Activated CD4-positive, alpha-beta T cell treated with anti-CD3 and anti-CD28 coated beads, Interleukin-2, amount 50 U/mL, for 4 hours (primary cell): ENCODE results near the gene IFNAR2.

Experiments
- DNase-seq, 2 experiments: peaks; one replicate each; pipeline ENCODE4 v3.0.0-alpha.2; 2020

Gene IFNAR2

DNA sequence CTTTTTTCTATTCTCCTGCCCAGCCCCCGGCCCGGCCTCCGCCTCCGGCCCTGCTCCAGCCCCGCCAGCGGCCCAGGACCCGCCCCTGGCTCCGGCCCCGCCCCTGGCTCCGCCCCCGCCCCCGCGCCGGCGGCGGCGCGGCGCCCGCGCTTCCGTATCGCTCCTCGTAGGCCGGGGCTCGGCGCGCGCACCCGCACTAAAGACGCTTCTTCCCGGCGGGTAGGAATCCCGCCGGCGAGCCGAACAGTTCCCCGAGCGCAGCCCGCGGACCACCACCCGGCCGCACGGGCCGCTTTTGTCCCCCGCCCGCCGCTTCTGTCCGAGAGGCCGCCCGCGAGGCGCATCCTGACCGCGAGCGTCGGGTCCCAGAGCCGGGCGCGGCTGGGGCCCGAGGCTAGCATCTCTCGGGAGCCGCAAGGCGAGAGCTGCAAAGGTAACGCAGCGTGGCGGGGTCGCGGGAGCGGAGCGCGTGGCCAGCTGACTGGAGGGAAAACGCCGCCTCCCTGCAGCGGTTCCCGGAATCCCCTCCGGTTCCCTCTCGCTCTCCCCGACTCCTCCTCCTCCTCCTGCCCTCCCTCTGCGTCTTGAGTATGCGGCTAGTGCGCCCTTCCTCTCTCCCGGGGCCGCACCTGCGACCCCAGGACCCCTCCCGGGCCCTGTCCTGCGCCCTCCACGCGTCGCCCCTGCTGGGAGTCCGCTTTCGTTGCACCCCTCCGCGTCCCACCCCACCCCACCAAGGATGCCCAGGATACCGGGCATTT is at the start of gene IFNAR2:
IFNAR2 (plus strand) TSS at position 155 of the 761 bp plus-strand sequence. CDS start 11,985 bp downstream, outside the sequence.
- peak; percentile 62 to 63 for DNase-seq

GRCh38 chr21:33185852-33186251 is 43.9 kb upstream of the IFNAR2 start:
- DNase-seq: no peak

GRCh38 chr21:33187276-33187675 is 42.5 kb upstream of the IFNAR2 start:
- DNase-seq: no peak

DNA sequence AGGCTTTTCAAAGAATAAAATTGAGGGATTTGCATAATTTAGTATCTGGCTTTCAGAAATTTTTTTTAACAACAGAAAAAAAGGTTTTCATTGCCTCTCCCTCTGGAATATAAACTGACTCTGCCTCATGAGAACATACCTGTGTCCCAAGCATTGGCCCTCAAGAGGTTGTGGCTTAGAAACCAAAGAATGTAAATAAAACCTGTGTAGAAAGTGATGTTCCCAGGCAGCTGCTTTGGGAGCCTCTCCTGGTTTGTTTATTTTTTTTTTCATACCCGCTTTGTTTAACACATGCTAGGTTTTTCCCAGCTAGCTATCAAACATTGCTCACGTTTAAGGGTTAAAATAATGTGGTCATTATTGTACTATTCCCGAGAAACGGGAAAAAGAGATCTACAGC is 40.5 kb upstream of the IFNAR2 start:
- DNase-seq: no peak

- DNase-seq: no peak
These were observed 39.9 kb upstream of the IFNAR2 start for GRCh38 chr21:33189824-33190223.

- DNase-seq: peak; percentile 31
These were observed 32.8 kb upstream of the IFNAR2 start for GRCh38 chr21:33196941-33197374.

- DNase-seq: no peak
These were observed 32.2 kb upstream of the IFNAR2 start for GRCh38 chr21:33197496-33197895.

- DNase-seq: no peak
These were observed 31.2 kb upstream of the IFNAR2 start for GRCh38 chr21:33198346-33199099.

- no peak for DNase-seq
These were observed 30.7 kb upstream of the IFNAR2 start for GRCh38 chr21:33199100-33199464.

DNA sequence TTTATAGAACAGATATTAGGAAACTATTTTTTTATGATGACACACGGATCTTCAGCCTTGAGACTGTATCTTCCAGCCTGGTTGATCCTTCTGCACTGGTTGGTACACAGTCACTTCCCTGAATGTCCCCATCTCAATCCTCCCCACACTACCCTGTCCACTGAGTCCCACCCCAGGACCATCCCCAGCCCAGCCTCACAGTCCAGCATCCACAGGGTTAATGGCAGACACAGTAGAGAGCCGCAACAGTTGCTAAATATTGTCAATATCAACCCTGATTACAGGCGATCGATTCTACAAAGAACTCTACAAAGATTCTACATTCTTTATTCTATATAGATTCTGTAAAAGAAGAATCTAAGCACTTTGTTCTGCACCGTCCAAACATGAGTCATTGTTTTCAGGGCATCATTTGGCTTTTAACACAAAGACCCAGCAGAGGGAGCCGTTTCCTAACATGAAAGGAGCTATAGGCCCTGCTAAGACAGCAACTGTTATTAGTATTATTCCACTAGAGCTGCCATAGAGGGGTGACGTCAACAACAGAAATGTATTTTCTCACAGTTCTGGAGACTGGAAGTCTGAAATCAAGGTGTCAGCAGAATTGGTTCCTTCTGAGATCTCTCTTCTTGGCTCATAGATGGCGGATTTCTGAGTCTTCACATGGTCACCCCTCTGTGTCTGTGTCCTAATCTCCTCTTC is 30.1 kb upstream of the IFNAR2 start:
- DNase-seq: peak; percentile 83

DNA sequence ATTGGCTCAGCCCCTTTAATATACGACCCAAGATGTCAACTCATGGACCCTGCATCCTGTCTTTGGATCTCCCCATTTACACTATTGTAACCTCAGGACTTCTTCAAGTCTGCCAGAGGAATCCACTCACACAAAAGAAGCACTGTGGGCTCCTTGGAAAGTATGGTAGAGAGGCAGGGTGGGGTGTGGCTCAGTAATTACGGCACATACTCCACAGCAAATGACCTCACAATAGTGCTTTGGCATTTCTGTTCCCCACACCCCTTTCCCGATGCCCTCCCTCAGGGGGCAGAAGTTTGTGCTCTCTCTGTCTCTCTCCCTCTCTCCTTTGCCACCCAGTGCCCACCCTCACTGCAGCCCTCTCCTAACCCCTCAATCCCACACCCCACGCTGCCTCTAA is 27.8 kb upstream of the IFNAR2 start:
- DNase-seq: no peak

- no peak for DNase-seq
These were observed 27.0 kb upstream of the IFNAR2 start for GRCh38 chr21:33202464-33203363.

GRCh38 chr21:33203371-33203724 is 26.4 kb upstream of the IFNAR2 start:
- DNase-seq: no peak

DNA sequence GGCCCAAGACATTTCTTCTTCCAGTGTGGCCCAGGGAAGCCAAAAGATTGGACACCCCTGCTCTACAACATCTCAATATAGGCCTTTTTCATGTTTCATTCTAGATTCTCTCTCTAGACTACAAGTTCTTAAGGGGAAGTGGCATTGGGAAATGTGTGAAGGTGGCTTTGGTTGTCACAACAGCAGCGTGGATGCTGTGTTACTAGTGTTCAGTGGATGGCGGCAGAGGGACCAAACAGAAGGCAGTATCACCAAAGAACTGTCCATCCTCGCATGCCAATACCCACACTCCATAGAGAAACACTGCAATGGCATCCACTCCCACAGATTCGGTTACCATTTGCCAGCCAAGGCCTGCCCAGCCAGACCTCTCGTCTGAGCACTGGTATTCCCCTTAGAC is 24.3 kb upstream of the IFNAR2 start:
- DNase-seq: no peak

GRCh38 chr21:33206771-33207281 is 22.9 kb upstream of the IFNAR2 start:
- no peak for DNase-seq

DNA sequence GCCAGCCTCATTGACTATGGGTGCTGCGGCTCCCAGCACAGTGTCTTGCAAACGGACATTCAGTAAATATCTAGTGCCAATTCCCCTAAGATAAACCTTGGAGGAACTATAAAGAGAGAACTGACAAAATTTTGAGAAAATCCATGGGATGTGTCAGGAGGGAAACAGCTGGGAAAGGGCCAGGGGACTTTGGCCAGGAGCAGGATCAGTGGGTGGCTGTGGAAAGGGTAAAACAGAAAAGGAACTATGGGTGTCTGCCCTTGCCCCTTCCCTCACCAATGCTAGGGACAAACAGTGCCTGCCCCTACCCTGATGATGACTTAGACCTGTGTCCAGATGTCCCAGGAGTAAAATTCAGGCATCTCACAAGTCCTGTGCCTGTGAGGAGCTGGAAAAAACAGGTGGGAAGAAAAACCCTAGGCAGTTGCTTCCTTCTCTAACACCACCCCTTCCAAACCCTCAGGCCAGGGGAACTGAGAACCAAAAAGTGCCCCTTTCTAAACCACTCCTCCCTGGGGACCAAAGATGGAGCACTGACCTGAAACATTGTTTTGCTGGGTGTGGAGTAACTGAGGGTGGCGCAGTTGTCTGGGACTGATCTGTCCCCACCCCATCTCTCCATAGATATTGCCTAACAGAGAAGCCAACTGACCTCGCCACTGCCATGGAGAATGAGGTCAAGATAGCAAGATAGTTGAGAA is 22.1 kb upstream of the IFNAR2 start:
- DNase-seq: no peak

DNA sequence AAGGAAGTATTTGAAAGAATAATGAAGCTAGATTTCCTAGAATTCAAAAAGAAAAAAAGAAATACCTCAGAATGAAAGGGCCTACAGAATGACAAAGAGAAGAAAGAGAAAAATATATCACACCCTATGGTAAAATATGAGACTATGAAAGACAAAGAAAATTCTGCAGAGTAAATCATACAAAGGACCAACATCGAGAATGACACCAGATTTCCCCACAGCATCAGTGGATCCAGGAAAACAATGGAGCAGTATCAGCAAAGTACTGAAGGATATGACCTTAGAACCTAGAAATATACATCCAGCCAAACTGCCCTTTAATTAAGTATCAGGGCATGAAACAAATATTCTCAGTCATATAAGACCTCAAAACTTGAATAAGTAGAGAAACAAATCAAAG is 21.2 kb upstream of the IFNAR2 start:
- no peak for DNase-seq

GRCh38 chr21:33211305-33211704 is 18.4 kb upstream of the IFNAR2 start:
- no peak for DNase-seq

GRCh38 chr21:33211732-33212131 is 18.0 kb upstream of the IFNAR2 start:
- no peak for DNase-seq

DNA sequence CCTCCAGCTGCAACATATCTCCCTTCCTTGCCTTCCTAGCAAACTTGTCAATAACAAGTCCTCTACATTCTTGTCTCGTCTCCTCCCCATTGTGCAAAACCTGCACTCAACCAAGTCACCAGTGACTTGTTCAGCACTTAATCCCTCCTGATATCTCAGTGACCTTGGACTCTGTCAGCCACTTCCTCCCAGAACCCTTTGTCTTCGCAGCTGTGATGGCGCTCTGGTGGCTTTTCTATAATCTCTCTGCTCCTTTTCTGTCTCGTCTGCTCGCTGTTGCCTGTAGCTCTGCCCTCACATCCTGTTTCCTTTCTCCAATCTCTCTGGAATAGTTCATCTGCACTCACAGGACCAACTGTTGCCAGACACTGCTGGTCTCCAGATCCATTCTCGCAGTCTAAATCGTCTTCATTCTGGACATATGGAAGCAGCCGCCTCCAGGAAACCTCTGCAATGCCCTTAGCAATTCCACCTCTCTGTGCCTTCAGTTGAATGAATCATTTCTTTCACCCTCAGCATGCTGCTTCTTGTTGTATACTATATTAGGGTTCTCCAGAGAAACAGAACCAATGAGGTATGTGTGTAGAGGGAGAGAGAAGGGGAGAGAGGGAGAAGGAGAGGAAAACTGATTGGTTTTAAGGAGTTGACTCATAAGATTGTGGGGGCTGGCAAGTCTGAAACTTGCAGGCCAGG is 17.4 kb upstream of the IFNAR2 start:
- no peak for DNase-seq

- no peak for DNase-seq
These were observed 15.7 kb upstream of the IFNAR2 start for GRCh38 chr21:33214056-33214455.
